Esophagus squamous epithelium (tissue), 4 donors: ENCODE measurements around the gene KCNK10.

Experiments
- CTCF ChIP-seq, 6 experiments: fragments of 450-650 bp in 4 of 6; fragments of 200-600 bp in 2 of 6; sonication (generic) in 2 of 6; IDR thresholded peaks; one replicate each; pipeline ENCODE4 v1.5.1; 2016 to 2019; ENCODE audit warnings: antibody characterized with exemption in 6 of 6, mild to moderate bottlenecking in 4 of 6, moderate library complexity in 4 of 6
- POLR2A ChIP-seq, 4 donors: fragments of 450-650 bp; IDR thresholded peaks; one replicate each; pipeline ENCODE4 v1.6.1; 2017; ENCODE audit warnings: antibody characterized with exemption in 4 of 4, mild to moderate bottlenecking in 4 of 4, moderate library complexity in 3 of 4

GRCh38 chr14:88212691-88213090 lies 110.4 kb downstream of the KCNK10 start:
- TF ChIP-seq CTCF (IDR thresholded peaks at IDR 0.05) (no peak), POLR2A (IDR thresholded peaks at IDR 0.05) (no peak)
